ENCODE measurements around the gene SUSD4. TPM values are rescaled to one million over a fixed set of nuclear protein-coding genes. Genes with fewer than 3 reads are reported as not detected.

The SUSD4 gene
- total and polyA plus RNA-seq, 9 of the 15 experiments (the other 6 are each of a cell fraction or from before 2014, with no cell fraction given), result 0.06 to 1.7 (median 0.09) TPM; not detected in 4

DNA sequence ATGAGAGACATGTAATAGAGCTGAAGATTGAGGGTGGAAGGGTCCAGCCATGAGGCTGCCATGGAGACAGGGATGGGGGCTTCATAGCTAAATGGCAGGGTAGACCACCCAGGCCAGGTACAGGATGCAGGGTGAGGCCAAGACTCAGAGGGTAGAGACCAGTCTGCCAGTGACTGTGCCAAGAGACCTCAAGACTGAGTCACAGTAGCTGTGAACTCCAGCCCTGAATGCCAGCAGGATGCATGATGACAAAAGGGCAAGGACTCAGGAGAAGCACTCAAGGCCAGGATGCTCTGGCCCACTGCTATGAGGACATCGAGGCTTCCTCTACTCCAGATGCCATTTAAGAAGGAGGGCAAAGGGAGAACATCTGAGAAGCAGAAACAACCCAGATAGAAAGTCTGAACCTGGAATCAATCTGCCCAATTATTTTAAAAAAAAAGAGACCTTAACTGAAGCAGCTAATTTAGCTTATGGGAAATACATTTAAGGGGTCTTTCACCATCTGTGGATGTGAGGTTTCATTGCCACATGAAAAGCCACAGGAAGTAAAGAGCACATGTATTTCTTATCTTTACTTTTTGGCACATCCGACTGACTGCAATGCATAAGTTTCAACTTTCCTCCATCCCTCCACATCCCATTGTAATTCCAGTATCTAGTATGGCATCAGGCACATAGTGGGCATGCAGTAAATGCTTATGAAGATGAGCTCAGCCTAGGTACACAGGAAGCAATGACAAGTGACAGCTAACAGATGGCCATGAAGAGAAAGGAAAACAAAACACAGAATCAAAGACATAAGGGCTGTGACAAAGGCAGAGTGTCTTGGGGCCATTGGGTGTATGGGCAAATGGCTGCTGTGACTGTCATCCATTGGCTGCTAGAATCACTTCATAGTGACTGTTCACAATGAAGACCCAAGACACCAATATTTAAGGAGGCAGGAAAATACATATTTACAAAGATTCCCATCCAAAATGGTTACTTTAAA lies 40.2 kb downstream of the SUSD4 start:
- in situ Hi-C loops (cut with MboI), result no loop called here
- POLR2A ChIA-PET, result interaction anchor here (1.3 to 1.7 kb wide), 2 partner anchors 13 to 20 kb away, joined by 3 to 4 read pairs; no protein-coding TSS in a partner anchor
- no peak overlapping the region for H2AFZ ChIP-seq (ENCODE audit: low read depth, low read length)
- no peak overlapping the region for H3K9ac ChIP-seq (ENCODE audit: insufficient read depth in 1 of 2, low read depth in 2 of 2, low read length in 2 of 2)
- FAIRE-seq (no peak), DNase-seq (ENCODE audit: extremely low read depth in 1 of 4, low spot score in 3 of 4) (no peak), ATAC-seq (no peak)
- no peaks in the 10 kb centered on the region for H3K36me3 ChIP-seq (ENCODE audit: control insufficient read depth, insufficient read depth, low read length)
- intact Hi-C loops (cut with micrococcal nuclease), result no loop called here
- H3K4me2 ChIP-seq (ENCODE audit: insufficient read depth, low read length), result no peak overlapping the region
- H4K20me1 ChIP-seq (replicated peaks; ENCODE audit: control insufficient read depth, insufficient read depth, low read length), result no peaks in the 10 kb centered on the region
- peaks cover 4 to 25% of the 10 kb centered on the region in 2 experiments; a peak in 4 of 5 replicates for H3K27me3 ChIP-seq (ENCODE audit: control insufficient read depth in 2 of 2, insufficient read depth in 2 of 2, low read length in 2 of 2)
- no peak overlapping the region for H3K27ac ChIP-seq (ENCODE audit: extremely low read depth, low read depth, low read length)
- 0% methylated on average over 2 of the region's 2 CpGs for WGBS (ENCODE audit: insufficient coverage, low coverage, missing lambda C conversion rate)
- CTCF ChIA-PET (ENCODE audit: low intra/inter-chr PET ratio), result no interaction called here
- H3K79me2 ChIP-seq (ENCODE audit: control insufficient read depth, insufficient read depth, low read length), result no peaks in the 10 kb centered on the region
- H3K4me3 ChIP-seq, result no peak overlapping the region
- TF ChIP-seq, protein P1, sequence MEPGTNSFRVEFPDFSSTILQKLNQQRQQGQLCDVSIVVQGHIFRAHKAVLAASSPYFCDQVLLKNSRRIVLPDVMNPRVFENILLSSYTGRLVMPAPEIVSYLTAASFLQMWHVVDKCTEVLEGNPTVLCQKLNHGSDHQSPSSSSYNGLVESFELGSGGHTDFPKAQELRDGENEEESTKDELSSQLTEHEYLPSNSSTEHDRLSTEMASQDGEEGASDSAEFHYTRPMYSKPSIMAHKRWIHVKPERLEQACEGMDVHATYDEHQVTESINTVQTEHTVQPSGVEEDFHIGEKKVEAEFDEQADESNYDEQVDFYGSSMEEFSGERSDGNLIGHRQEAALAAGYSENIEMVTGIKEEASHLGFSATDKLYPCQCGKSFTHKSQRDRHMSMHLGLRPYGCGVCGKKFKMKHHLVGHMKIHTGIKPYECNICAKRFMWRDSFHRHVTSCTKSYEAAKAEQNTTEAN (CRISPR knock-in tag; IDR thresholded peaks at IDR 0.05), result no peak
- no peak for TF ChIP-seq C11orf30 (IDR thresholded peaks at IDR 0.05; ENCODE audit: low read depth)
- no peak for TF ChIP-seq ZNF165 (CRISPR knock-in tag; IDR thresholded peaks at IDR 0.05; ENCODE audit: borderline replicate concordance)
- 0 out of 2 replicates have a peak, but pooled peaks have one; percentile 26 for TF ChIP-seq ZKSCAN1 (IDR thresholded peaks at IDR 0.05; ENCODE audit: low read depth, low read length)
- no peak for TF ChIP-seq FIP1L1 (IDR thresholded peaks at IDR 0.05; ENCODE audit: low read depth, low read length, poor library complexity, severe bottlenecking)
- H3K9me1 ChIP-seq (ENCODE audit: control insufficient read depth, insufficient read depth, low read length), result no peaks in the 10 kb centered on the region
- H3K4me1 ChIP-seq (replicated peaks in 1 of 2; ENCODE audit: control insufficient read depth in 2 of 2, insufficient read depth in 2 of 2, low read length in 2 of 2), result no peaks in the 10 kb centered on the region
- no peaks in the 10 kb centered on the region for H3K9me3 ChIP-seq (replicated peaks; ENCODE audit: control insufficient read depth, insufficient read depth, low read depth, low read length)
- no TSS peak for BruUV-seq (replicated peaks)

Measured in K562 (cell line).